Liver (tissue), 3 donors: ENCODE results near the gene LSM2.

Experiments
- EGR1 ChIP-seq, 2 donors: IDR thresholded peaks; 2 replicates each; pipeline ENCODE4 v1.6.1; 2016 to 2018; ENCODE audit warnings: antibody characterized with exemption in 2 of 2, low read depth in 2 of 2
- REST ChIP-seq: IDR thresholded peaks from 2 replicates; pipeline ENCODE4 v1.6.1; 2016; ENCODE audit warnings: antibody characterized with exemption, mild to moderate bottlenecking
- YY1 ChIP-seq: IDR thresholded peaks from 2 replicates; pipeline ENCODE4 v1.6.1; 2016; ENCODE audit warnings: antibody characterized with exemption, mild to moderate bottlenecking
- TF ChIP-seq, protein P1 (sequence below): fragments of 150-350 bp; IDR thresholded peaks from 2 replicates; pipeline ENCODE4 v1.5.1; 2017; ENCODE audit warnings: improper control_type of control experiment, low read depth, low read length; ENCODE audit not compliant: missing input control
- donor health status: healthy.
- donor health status: healthy.

DNA sequence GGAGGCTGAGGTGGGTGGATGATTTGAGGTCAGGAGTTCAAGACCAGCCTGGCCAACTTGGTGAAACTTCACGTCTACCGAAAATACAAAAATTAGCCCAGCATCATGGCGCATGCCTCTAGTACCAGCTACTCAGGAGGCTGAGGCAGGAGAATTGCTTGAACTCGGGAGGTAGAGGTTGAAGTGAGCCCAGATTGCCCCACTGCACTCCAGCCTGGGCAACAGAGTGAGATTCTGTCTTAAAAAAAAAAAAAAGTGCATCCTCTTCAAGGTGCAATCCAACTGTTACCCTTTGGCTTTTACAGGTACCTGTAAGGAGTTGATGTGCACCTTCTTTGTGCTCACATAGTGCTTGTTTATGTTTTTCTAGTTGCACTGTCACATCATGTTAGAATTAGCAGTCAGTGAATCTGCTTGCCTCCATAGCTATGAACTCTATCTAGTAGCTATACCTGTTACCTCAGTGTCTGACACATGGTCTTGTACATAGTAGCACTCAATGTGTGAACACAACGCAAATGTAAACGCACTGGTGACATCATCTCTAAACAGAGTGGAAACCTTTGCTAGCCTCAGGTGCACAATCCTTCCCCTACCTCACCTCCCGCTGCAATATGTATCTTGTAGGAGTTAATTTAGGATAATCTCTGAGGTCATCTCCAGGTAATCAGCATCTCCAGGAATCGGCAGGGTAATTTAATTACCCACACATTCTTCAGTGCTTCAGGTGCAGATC is 57.3 kb downstream of the LSM2 start:
- TF ChIP-seq, protein P1, sequence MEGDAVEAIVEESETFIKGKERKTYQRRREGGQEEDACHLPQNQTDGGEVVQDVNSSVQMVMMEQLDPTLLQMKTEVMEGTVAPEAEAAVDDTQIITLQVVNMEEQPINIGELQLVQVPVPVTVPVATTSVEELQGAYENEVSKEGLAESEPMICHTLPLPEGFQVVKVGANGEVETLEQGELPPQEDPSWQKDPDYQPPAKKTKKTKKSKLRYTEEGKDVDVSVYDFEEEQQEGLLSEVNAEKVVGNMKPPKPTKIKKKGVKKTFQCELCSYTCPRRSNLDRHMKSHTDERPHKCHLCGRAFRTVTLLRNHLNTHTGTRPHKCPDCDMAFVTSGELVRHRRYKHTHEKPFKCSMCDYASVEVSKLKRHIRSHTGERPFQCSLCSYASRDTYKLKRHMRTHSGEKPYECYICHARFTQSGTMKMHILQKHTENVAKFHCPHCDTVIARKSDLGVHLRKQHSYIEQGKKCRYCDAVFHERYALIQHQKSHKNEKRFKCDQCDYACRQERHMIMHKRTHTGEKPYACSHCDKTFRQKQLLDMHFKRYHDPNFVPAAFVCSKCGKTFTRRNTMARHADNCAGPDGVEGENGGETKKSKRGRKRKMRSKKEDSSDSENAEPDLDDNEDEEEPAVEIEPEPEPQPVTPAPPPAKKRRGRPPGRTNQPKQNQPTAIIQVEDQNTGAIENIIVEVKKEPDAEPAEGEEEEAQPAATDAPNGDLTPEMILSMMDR: no peak
- TF ChIP-seq REST: no peak
- TF ChIP-seq YY1: no peak
- TF ChIP-seq EGR1 (IDR thresholded peaks at IDR 0.05; ENCODE audit: low read depth in 2 of 2): no peak
